ENCODE measurements around the gene ZNF785. TPM values are rescaled to one million over a fixed set of nuclear protein-coding genes. Genes with fewer than 3 reads are reported as not detected.

ZNF785 gene
- total RNA-seq, 1 experiment from 2014 or later: 18.8 TPM

DNA sequence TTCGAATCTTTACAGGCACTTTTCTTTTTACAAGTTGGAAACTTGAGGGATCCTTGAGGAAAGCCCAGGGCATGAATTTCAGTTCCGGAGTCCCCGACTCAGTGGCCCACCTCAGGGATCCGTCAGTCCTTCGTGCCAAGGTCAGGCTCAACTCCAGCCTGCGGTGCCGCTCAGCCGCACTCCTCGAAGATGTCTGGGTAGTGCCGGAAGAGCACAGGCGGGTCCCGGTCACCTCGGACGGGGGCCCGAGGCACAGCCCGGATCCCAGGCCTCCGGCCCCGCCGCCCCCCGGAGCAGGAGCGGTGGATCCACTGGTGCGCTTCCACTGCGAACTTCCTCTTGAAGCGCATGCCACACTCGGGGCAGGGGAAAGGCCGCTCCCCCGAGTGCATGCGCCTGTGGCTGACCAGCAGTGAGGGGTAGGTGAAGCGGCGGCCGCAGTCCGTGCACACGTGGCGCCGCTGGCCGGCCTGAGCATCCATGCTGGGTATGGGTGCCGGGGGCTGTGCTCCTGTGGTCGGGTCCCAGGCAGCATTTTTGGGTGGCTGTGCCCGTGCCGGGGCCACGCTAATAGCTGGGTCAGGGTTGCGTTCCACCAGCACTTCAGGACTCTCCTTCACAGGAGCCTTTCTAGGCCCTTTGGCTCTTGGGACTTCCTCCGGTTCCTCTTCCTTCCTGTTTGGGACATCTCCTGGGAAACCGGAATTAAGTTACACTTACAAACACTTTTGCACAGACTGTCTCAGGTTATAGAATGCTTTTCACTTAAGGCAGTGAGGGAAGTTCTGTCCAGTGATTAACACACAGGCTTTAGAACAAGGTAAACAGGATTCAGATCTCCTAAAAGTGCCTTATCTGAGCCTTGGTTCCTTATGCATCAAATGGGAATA is 15.5 kb downstream of the ZNF785 start:
- Mint-ChIP-seq H3K4me1 (peaks cover 13 to 22% of the 10 kb centered on the region in 2 experiments), H3K36me3 (ENCODE audit: insufficient read depth in 1 of 3, low read depth in 3 of 3) (no peaks in the 10 kb centered on the region), H3K9me3 (no peaks in the 10 kb centered on the region), H3K27me3 (ENCODE audit: low read depth) (peaks cover 12% of the 10 kb centered on the region), H3K4me3 (peak overlapping the region; percentile 7 to 55; a peak in 4 of 5 replicates), H3K27ac (no peak overlapping the region)
- H3T11ph ChIP-seq (ENCODE audit: low read length): no peak overlapping the region
- no peak overlapping the region for H3K4ac ChIP-seq (ENCODE audit: low read depth, low read length)
- no peak overlapping the region for H2BK120ac ChIP-seq (ENCODE audit: low read depth, low read length, poor library complexity, severe bottlenecking)
- no peak overlapping the region for H4K91ac ChIP-seq (ENCODE audit: insufficient read length, low read depth, low read length)
- no peak overlapping the region for H4K5ac ChIP-seq (ENCODE audit: insufficient read length, low read depth, low read length)
- H3K23ac ChIP-seq (ENCODE audit: insufficient read length, low read depth, low read length): no peak overlapping the region
- H3K4me1 ChIP-seq (ENCODE audit: insufficient read depth, low read length): no peaks in the 10 kb centered on the region; the same call in 1 of the 2 replicates
- H2BK15ac ChIP-seq (ENCODE audit: low read depth, low read length): no peak overlapping the region
- peak overlapping the region; percentile 96 for H3K4me2 ChIP-seq (ENCODE audit: insufficient read depth, insufficient read length, low read length)
- peaks cover 16% of the 10 kb centered on the region for H3K23me2 ChIP-seq (ENCODE audit: insufficient read length, low read depth, low read length, poor library complexity, severe bottlenecking)
- no peak overlapping the region for H2BK20ac ChIP-seq (ENCODE audit: low read depth, low read length, poor library complexity, severe bottlenecking)
- H3K9me3 ChIP-seq (ENCODE audit: control insufficient read depth, low read depth, low read length): no peaks in the 10 kb centered on the region
- H4K8ac ChIP-seq (replicated peaks; ENCODE audit: insufficient read length, low read depth, low read length): no peak overlapping the region
- H3K79me2 ChIP-seq (ENCODE audit: insufficient read depth, low read length): no peaks in the 10 kb centered on the region
- WGBS (ENCODE audit: extremely low coverage, insufficient read length, low lambda C conversion rate): no CpG with 5 or more reads among the region's 44 CpGs
- H3K79me1 ChIP-seq (ENCODE audit: insufficient read depth, low read depth, low read length, poor library complexity, severe bottlenecking): no peaks in the 10 kb centered on the region
- no peaks in the 10 kb centered on the region for H4K20me1 ChIP-seq (ENCODE audit: control insufficient read depth, insufficient read depth, insufficient read length)
- no peak overlapping the region for H2BK12ac ChIP-seq (ENCODE audit: insufficient read length, low read depth, low read length)
- H3K18ac ChIP-seq (ENCODE audit: insufficient read length, low read depth, low read length): no peak overlapping the region
- H3K56ac ChIP-seq (ENCODE audit: insufficient read length, low read depth, low read length): no peak overlapping the region
- H2AK5ac ChIP-seq (ENCODE audit: insufficient read length, low read length): no peak overlapping the region
- TF ChIP-seq, protein P1, sequence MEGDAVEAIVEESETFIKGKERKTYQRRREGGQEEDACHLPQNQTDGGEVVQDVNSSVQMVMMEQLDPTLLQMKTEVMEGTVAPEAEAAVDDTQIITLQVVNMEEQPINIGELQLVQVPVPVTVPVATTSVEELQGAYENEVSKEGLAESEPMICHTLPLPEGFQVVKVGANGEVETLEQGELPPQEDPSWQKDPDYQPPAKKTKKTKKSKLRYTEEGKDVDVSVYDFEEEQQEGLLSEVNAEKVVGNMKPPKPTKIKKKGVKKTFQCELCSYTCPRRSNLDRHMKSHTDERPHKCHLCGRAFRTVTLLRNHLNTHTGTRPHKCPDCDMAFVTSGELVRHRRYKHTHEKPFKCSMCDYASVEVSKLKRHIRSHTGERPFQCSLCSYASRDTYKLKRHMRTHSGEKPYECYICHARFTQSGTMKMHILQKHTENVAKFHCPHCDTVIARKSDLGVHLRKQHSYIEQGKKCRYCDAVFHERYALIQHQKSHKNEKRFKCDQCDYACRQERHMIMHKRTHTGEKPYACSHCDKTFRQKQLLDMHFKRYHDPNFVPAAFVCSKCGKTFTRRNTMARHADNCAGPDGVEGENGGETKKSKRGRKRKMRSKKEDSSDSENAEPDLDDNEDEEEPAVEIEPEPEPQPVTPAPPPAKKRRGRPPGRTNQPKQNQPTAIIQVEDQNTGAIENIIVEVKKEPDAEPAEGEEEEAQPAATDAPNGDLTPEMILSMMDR (conservative IDR thresholded peaks at IDR 0.05): no peak
- no peak overlapping the region for H3K9ac ChIP-seq (ENCODE audit: extremely low read depth, insufficient read length, low read length)
- no peak overlapping the region for H2AFZ ChIP-seq (ENCODE audit: low read length)
- H3K27ac ChIP-seq (ENCODE audit: insufficient read length, low read depth, low read length): no peak overlapping the region
- no peaks in the 10 kb centered on the region for H3K27me3 ChIP-seq (ENCODE audit: insufficient read depth, low read length)
- no peak overlapping the region for H2BK5ac ChIP-seq (ENCODE audit: insufficient read length, low read length)
- peak; percentile 30 for DNase-seq
- no peak overlapping the region for H3K14ac ChIP-seq (ENCODE audit: insufficient read depth, low read length)
